ENCODE measurements around the gene ATG16L2. TPM values are rescaled to one million over a fixed set of nuclear protein-coding genes. Genes with fewer than 3 reads are reported as not detected.

Gene ATG16L2
- total and polyA plus RNA-seq, 9 of the 15 experiments (the other 6 are each of a cell fraction or from before 2014, with no cell fraction given), result 0.18 to 11.2 (median 6.2) TPM

DNA sequence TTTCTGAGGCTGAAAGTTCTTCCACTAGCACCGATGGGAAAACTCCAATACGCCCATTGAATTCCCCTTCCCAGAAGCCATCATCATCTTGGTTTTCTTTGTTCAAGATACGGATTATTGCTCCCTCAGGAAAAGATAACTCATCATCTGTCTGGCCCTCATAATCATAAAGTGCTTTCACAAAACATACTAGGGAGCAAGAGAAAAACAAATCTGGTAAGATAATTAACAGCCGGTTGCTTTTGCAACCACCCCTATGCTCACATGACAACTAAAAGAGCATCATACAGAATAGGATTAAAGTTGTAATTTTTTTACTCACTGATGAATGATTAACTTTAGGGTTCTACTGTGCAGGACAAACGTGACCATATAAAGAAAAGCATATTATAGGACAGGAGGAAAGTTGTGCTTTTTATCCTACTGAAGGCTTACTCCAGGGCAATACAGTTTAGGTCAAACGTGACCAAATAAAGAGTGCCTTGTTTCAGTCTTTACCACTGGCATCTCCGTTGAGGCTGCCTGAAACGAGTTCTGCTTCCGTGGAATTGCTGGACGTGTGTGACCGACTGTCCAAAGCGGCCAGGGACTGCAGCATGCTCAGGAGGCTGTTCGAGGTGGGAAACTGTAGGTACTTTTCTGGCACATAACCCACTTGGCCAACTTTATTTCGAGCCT lies 28.6 kb downstream of the ATG16L2 start:
- no TSS peak for BruUV-seq (replicated peaks)
- Histone ChIP-seq H3K9ac (ENCODE audit: insufficient read depth in 1 of 2, low read depth in 2 of 2, low read length in 2 of 2) (no peak overlapping the region), H3K9me3 (replicated peaks; ENCODE audit: control insufficient read depth, insufficient read depth, low read depth, low read length) (no peaks in the 10 kb centered on the region), H3K27me3 (ENCODE audit: control insufficient read depth in 2 of 2, insufficient read depth in 2 of 2, low read length in 2 of 2) (no peaks in the 10 kb centered on the region), H3K4me1 (replicated peaks in 1 of 2; ENCODE audit: control insufficient read depth in 2 of 2, insufficient read depth in 2 of 2, low read length in 2 of 2) (no peaks in the 10 kb centered on the region), H3K36me3 (ENCODE audit: control insufficient read depth, insufficient read depth, low read length) (peaks cover 8% of the 10 kb centered on the region; the same call in 1 of the 3 replicates), H3K27ac (ENCODE audit: extremely low read depth, low read depth, low read length) (no peak overlapping the region), H3K4me3 (no peak overlapping the region), H4K20me1 (replicated peaks; ENCODE audit: control insufficient read depth, insufficient read depth, low read length) (no peaks in the 10 kb centered on the region), H3K79me2 (ENCODE audit: control insufficient read depth, insufficient read depth, low read length) (no peaks in the 10 kb centered on the region), H3K4me2 (ENCODE audit: insufficient read depth, low read length) (no peak overlapping the region), H2AFZ (ENCODE audit: low read depth, low read length) (no peak overlapping the region), H3K9me1 (ENCODE audit: control insufficient read depth, insufficient read depth, low read length) (no peaks in the 10 kb centered on the region)
- in situ Hi-C loops (cut with MboI), result no loop called here
- ChIA-PET POLR2A (interaction anchor here (0.6 to 1.1 kb wide), 2 partner anchors 8 to 358 kb away, joined by 3 read pairs; no protein-coding TSS in a partner anchor), CTCF (ENCODE audit: low intra/inter-chr PET ratio) (no interaction called here)
- TF ChIP-seq CCNT2 (IDR thresholded peaks at IDR 0.05; ENCODE audit: borderline replicate concordance, extremely low read depth, insufficient read length, low read depth, low read length) (no peak), ZNF699 (CRISPR knock-in tag; IDR thresholded peaks at IDR 0.05; ENCODE audit: insufficient replicate concordance) (no peak), PRMT5 (CRISPR knock-in tag; IDR thresholded peaks at IDR 0.05) (no peak), TFE3 (CRISPR knock-in tag; IDR thresholded peaks at IDR 0.05) (no peak), HNRNPL (IDR thresholded peaks at IDR 0.05; ENCODE audit: low read depth, low read length) (no peak)
- intact Hi-C loops (cut with micrococcal nuclease), result no loop called here
- no peak for ATAC-seq
- FAIRE-seq, result no peak
- WGBS (ENCODE audit: insufficient coverage, low coverage, missing lambda C conversion rate), result 66% methylated on average over 14 of the region's 14 CpGs
- DNase-seq (ENCODE audit: extremely low read depth in 1 of 4, low spot score in 3 of 4), result no peak

All from K562 (cell line).